Measurements from ENCODE around the gene VSTM2B. TPM values are rescaled to one million over a fixed set of nuclear protein-coding genes. Genes with fewer than 3 reads are reported as not detected.

The VSTM2B gene
- total RNA-seq, 1 experiment from 2014 or later = 0.31 TPM

- Histone ChIP-seq H2AFZ (ENCODE audit: low read length) (no peak overlapping the region), H3K27me3 (ENCODE audit: insufficient read depth, low read length) (no peaks in the 10 kb centered on the region), H3T11ph (ENCODE audit: low read length) (no peak overlapping the region), H3K27ac (ENCODE audit: insufficient read length, low read depth, low read length) (no peak overlapping the region), H3K79me2 (ENCODE audit: insufficient read depth, low read length) (no peaks in the 10 kb centered on the region), H3K14ac (ENCODE audit: insufficient read depth, low read length) (no peak overlapping the region), H3K56ac (ENCODE audit: insufficient read length, low read depth, low read length) (no peak overlapping the region), H4K5ac (ENCODE audit: insufficient read length, low read depth, low read length) (no peak overlapping the region), H4K8ac (replicated peaks; ENCODE audit: insufficient read length, low read depth, low read length) (no peak overlapping the region), H2AK5ac (ENCODE audit: insufficient read length, low read length) (no peak overlapping the region), H3K23ac (ENCODE audit: insufficient read length, low read depth, low read length) (no peak overlapping the region), H4K20me1 (ENCODE audit: control insufficient read depth, insufficient read depth, insufficient read length) (no peaks in the 10 kb centered on the region), H3K4me2 (ENCODE audit: insufficient read depth, insufficient read length, low read length) (no peak overlapping the region), H3K4ac (ENCODE audit: low read depth, low read length) (no peak overlapping the region), H3K9me3 (ENCODE audit: control insufficient read depth, low read depth, low read length) (no peaks in the 10 kb centered on the region), H2BK120ac (ENCODE audit: low read depth, low read length, poor library complexity, severe bottlenecking) (no peak overlapping the region), H2BK15ac (ENCODE audit: low read depth, low read length) (no peak overlapping the region), H2BK20ac (ENCODE audit: low read depth, low read length, poor library complexity, severe bottlenecking) (no peak overlapping the region), H2BK12ac (ENCODE audit: insufficient read length, low read depth, low read length) (no peak overlapping the region), H3K4me1 (ENCODE audit: insufficient read depth, low read length) (no peaks in the 10 kb centered on the region; the same call in 1 of the 2 replicates), H3K18ac (ENCODE audit: insufficient read length, low read depth, low read length) (no peak overlapping the region), H3K9ac (ENCODE audit: extremely low read depth, insufficient read length, low read length) (no peak overlapping the region), H2BK5ac (ENCODE audit: insufficient read length, low read length) (no peak overlapping the region), H4K91ac (ENCODE audit: insufficient read length, low read depth, low read length) (no peak overlapping the region), H3K79me1 (ENCODE audit: insufficient read depth, low read depth, low read length, poor library complexity, severe bottlenecking) (no peaks in the 10 kb centered on the region), H3K23me2 (ENCODE audit: insufficient read length, low read depth, low read length, poor library complexity, severe bottlenecking) (no peaks in the 10 kb centered on the region)
- WGBS (ENCODE audit: extremely low coverage, insufficient read length, low lambda C conversion rate) = no CpG with 5 or more reads among the region's 27 CpGs
- no peak overlapping the region for H3K4me3 Mint-ChIP-seq
- peaks cover 10 to 11% of the 10 kb centered on the region in 2 experiments for H3K4me1 Mint-ChIP-seq
- no peak for TF ChIP-seq CTCF (conservative IDR thresholded peaks at IDR 0.05)
- no peak overlapping the region for H3K27ac Mint-ChIP-seq
- H3K36me3 Mint-ChIP-seq (ENCODE audit: insufficient read depth in 1 of 3, low read depth in 3 of 3) = no peaks in the 10 kb centered on the region
- no peaks in the 10 kb centered on the region; a peak in 2 of 5 replicates for H3K9me3 Mint-ChIP-seq
- peaks cover 14% of the 10 kb centered on the region for H3K27me3 Mint-ChIP-seq (ENCODE audit: low read depth)
- DNase-seq = peak; percentile 41
Measured at GRCh38 chr19:29507081-29507860, 18.5 kb upstream of the VSTM2B start.
